WTC11 (cell line): Measurements from ENCODE around the gene PDCD1.

Experiments
- CTCF ChIP-seq: fragments of 200-600 bp; IDR thresholded peaks from 2 replicates; pipeline ENCODE4 v1.8.0; 2022; ENCODE audit warnings: antibody characterized with exemption
- ZNF121 ChIP-seq: sonication (generic); formaldehyde crosslinking; IDR thresholded peaks from 2 replicates; pipeline ENCODE4 v1.8.0; 2023; ENCODE audit warnings: missing genetic modification reagents

GRCh38 chr2:241864850-241865213 is 6.1 kb upstream of the PDCD1 start:
- TF ChIP-seq ZNF121 (CRISPR knock-in tag) (no peak), CTCF (no peak)
